DOHH2 (cell line): ENCODE data around the gene HPSE2.

Source experiments
- EZH2phosphoT487 ChIP-seq: fragments of 200-600 bp; sonication (generic); IDR thresholded peaks from 2 replicates; pipeline ENCODE4 v1.6.1; 2017; ENCODE audit warnings: borderline replicate concordance, mild to moderate bottlenecking, antibody characterized with exemption, low read length, moderate library complexity, mixed read lengths
- TF ChIP-seq, protein P1 (sequence below): fragments of 200-600 bp; sonication (generic); IDR thresholded peaks from one replicate; pipeline ENCODE4 v1.5.1; 2014; ENCODE audit warnings: antibody characterized with exemption, mild to moderate bottlenecking, low read depth, low read length; ENCODE audit not compliant: poor library complexity, severe bottlenecking

DNA sequence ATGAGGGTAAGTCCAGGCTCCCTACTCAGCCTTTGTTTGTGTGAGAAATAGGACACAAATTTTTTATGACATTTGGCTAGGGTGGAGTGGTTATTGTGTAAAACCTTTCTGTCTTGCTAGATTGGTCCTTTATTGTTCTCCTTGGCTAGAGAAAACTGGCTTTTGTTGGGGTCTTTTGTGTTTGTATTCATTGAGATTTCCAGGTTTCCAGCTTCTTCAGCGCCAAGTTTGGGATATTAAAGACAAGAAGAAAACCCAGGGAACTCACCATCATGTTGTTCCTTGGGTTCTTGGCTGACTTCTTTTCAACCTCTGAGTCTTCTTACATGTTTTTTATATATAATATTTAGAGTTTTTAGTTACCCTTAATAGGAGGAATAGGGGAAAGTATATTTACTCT, 310.0 kb downstream of the HPSE2 start:
- TF ChIP-seq, protein P1, sequence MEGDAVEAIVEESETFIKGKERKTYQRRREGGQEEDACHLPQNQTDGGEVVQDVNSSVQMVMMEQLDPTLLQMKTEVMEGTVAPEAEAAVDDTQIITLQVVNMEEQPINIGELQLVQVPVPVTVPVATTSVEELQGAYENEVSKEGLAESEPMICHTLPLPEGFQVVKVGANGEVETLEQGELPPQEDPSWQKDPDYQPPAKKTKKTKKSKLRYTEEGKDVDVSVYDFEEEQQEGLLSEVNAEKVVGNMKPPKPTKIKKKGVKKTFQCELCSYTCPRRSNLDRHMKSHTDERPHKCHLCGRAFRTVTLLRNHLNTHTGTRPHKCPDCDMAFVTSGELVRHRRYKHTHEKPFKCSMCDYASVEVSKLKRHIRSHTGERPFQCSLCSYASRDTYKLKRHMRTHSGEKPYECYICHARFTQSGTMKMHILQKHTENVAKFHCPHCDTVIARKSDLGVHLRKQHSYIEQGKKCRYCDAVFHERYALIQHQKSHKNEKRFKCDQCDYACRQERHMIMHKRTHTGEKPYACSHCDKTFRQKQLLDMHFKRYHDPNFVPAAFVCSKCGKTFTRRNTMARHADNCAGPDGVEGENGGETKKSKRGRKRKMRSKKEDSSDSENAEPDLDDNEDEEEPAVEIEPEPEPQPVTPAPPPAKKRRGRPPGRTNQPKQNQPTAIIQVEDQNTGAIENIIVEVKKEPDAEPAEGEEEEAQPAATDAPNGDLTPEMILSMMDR: no peak
- no peak for TF ChIP-seq EZH2phosphoT487
